Left lung (tissue), 10 donors: ENCODE measurements around the gene MYH14. TPM values are rescaled to one million over a fixed set of nuclear protein-coding genes. Genes with fewer than 3 reads are reported as not detected.

Experiments used
- ATAC-seq: fragments of 200-7000 bp; cut with Tn5 transposase; one replicate; pipeline ENCODE4 v1.9.1; 2020; ENCODE audit warnings: moderate library complexity
- DNase-seq, 4 donors: peaks; one replicate each; pipeline ENCODE4 v3.0.0-alpha.2; 2013 to 2020
- H3K27ac ChIP-seq, 2 donors: fragments of 200-600 bp; sonication (generic) in 1 of 2; one replicate each; pipeline versions ENCODE4 v1.5.0 to v1.8.0; 2020 to 2021
- H3K27me3 ChIP-seq, 2 donors: fragments of 200-600 bp; sonication (generic) in 1 of 2; one replicate each; pipeline versions ENCODE4 v1.5.0 to v1.8.0; 2020 to 2021
- H3K36me3 ChIP-seq, 2 donors: fragments of 200-600 bp; sonication (generic) in 1 of 2; one replicate each; pipeline versions ENCODE4 v1.5.0 to v1.8.0; 2020 to 2021
- H3K4me1 ChIP-seq, 2 donors: fragments of 200-600 bp; one replicate each; pipeline ENCODE4 v1.8.0; 2021
- H3K4me3 ChIP-seq, 2 donors: fragments of 200-600 bp; sonication (generic) in 1 of 2; one replicate each; pipeline versions ENCODE4 v1.5.0 to v1.8.0; 2020 to 2021; ENCODE audit warnings: mild to moderate bottlenecking in 1 of 2
- H3K9me3 ChIP-seq, 2 donors: fragments of 200-600 bp; sonication (generic) in 1 of 2; one replicate each; pipeline versions ENCODE4 v1.5.0 to v1.8.0; 2020 to 2021
- intact Hi-C, 2 donors: fragments of 100-400 bp; cut with DNase I; formaldehyde crosslinking; loops; one replicate each; pipeline versions ENCODE4 v1.11.2 to v1.14.2; 2022
- polyA plus RNA-seq, 6 donors: library from polyadenylated mRNA; unstranded; fragments of 120-200 nt; gene quantifications; one replicate each; pipeline ENCODE4 v1.2.1, GENCODE V29; 2013; ENCODE audit not compliant: insufficient read length in 6 of 6
- total RNA-seq, 2 donors: library from RNA; stranded (reverse); fragmentation: NEBNext Ultra II Directional; extraction: Animal tissue kit (Norgen Biotek cat#: 25700); gene quantifications; one replicate each; pipeline ENCODE4 v1.2.1, GENCODE V29; 2021
- TF ChIP-seq, protein P1 (sequence below), 2 donors: fragments of 200-600 bp; sonication (generic) in 1 of 2; IDR thresholded peaks; one replicate each; pipeline versions ENCODE4 v1.5.0 to v1.8.0; 2021; ENCODE audit warnings: antibody characterized with exemption in 2 of 2
- donor health status: DM: no; HTN: yes; CAD: no.
- donor health status: DM: no; HTN: no; CAD: no.

Gene MYH14
- total and polyA plus RNA-seq, 8 donors = 46.0 to 195 (median 55.6) TPM

DNA sequence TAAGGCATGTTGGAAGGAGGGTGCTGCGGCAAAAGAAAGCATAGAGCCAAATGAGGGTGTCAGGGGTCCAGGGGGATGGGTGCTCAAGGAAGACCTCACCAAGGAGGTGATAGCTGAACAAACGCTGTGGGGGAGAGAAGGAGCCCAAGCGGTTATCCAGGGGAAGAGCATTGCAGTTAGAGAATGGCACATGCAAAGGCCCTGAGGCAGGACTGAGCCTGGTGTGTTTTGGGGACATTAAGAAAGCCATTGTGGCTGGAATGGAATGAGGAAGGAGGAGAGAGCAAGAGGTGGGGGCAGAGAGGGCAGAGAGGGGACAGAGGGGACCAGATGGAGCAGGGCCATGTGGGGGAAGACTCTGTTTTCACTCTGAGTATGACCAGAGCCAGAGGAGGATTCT, 6.1 kb upstream of the MYH14 start:
- no peak for ATAC-seq
- Histone ChIP-seq H3K27me3 (peaks cover 0 to 34% of the 10 kb centered on the region in 2 donors), H3K36me3 (no peaks in the 10 kb centered on the region), H3K27ac (no peak overlapping the region), H3K4me3 (no peak overlapping the region), H3K9me3 (no peaks in the 10 kb centered on the region), H3K4me1 (no peaks in the 10 kb centered on the region)
- DNase-seq = no peak
- intact Hi-C loops = no loop called here
- TF ChIP-seq, protein P1, sequence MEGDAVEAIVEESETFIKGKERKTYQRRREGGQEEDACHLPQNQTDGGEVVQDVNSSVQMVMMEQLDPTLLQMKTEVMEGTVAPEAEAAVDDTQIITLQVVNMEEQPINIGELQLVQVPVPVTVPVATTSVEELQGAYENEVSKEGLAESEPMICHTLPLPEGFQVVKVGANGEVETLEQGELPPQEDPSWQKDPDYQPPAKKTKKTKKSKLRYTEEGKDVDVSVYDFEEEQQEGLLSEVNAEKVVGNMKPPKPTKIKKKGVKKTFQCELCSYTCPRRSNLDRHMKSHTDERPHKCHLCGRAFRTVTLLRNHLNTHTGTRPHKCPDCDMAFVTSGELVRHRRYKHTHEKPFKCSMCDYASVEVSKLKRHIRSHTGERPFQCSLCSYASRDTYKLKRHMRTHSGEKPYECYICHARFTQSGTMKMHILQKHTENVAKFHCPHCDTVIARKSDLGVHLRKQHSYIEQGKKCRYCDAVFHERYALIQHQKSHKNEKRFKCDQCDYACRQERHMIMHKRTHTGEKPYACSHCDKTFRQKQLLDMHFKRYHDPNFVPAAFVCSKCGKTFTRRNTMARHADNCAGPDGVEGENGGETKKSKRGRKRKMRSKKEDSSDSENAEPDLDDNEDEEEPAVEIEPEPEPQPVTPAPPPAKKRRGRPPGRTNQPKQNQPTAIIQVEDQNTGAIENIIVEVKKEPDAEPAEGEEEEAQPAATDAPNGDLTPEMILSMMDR (IDR thresholded peaks at IDR 0.05) = no peak

DNA sequence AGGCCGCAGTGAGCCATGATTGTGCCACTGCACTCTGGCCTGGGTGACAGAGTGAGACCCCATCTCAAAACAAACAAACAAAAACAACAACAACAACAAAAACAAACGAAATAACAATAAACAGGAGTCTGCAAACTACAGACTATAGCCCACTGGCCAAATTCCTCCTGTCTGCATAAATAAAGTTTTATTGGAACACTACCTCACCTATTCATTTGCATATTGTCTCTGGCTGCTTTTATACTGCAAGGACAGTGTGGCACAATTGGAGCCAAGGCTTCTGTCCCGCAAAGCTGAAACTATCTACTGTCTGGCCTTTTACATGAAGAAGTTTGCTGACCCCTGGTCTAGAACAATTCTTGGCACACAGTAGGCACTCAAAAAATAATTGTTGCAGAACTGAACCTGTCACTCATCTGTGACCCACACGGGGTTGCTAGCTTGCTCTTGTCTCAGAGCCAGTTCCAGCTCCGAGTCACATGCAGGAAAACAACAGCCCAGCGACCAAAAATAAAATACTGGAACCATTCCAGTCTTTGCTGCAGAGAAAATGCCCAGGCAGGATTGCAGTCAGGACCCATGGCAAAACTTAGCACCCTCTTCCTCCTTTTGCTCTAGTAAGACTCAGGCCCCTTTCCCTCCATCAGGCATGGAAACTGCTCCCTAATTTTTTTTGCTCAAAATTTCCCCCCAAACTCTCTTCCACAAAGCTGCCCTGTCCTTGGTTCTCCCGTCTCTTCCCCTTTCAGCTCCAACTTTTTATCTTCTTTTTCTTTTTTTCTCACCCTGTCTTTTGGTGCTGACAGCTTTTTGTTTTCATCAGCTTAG, 4.8 kb upstream of the MYH14 start:
- intact Hi-C loops = no loop called here
- Histone ChIP-seq H3K36me3 (no peaks in the 10 kb centered on the region), H3K9me3 (no peaks in the 10 kb centered on the region), H3K4me1 (no peaks in the 10 kb centered on the region), H3K4me3 (no peak overlapping the region), H3K27me3 (peaks cover 7 to 47% of the 10 kb centered on the region in 2 donors), H3K27ac (no peak overlapping the region)
- TF ChIP-seq, protein P1 (IDR thresholded peaks at IDR 0.05) = no peak
- ATAC-seq (no peak), DNase-seq (no peak)

DNA sequence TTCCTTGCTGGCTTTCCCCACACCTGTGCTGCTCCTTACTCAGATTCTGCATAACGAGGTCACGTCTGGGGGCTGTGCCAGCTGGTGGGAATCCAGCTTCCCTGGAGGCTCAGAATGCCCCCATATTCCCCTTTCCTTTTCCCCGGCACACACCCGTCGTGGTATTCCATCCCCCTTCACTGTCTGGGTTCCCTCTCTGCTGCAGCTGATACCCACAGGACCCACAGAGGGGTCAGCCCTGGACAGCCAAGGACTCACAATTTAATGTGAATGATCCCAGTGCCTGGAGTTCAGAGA, 4.2 kb upstream of the MYH14 start:
- no peaks in the 10 kb centered on the region for H3K4me1 ChIP-seq
- intact Hi-C loops = no loop called here
- TF ChIP-seq, protein P1 (IDR thresholded peaks at IDR 0.05) = no peak
- ATAC-seq (no peak), DNase-seq (no peak)
- no peak overlapping the region for H3K27ac ChIP-seq
- peaks cover 11 to 53% of the 10 kb centered on the region in 2 donors for H3K27me3 ChIP-seq
- H3K36me3 ChIP-seq = no peaks in the 10 kb centered on the region
- H3K4me3 ChIP-seq = no peak overlapping the region
- no peaks in the 10 kb centered on the region for H3K9me3 ChIP-seq

DNA sequence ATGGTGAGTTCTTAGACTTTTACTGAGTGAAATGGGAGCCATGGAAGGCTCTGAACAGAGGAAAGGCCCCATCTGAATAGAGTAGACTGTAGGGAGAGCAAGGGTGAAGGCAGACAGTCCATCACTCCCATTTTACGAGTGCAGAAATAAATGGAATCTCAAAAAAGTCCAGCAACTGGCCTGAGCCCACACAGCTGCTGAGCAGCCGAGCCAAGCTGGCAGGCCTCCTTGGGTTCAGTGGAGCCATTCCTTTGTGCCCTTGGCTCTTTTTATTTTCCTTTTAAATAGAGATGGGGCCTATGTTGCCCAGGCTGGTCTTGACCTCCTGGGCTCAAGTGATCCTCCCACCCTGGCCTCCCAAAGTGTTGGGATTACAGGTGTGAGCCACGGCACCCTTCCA, 1.0 kb upstream of the MYH14 start:
- H3K4me1 ChIP-seq = no peaks in the 10 kb centered on the region
- H3K27me3 ChIP-seq = peaks cover 14 to 62% of the 10 kb centered on the region in 2 donors
- intact Hi-C loops = no loop called here
- no peaks in the 10 kb centered on the region for H3K9me3 ChIP-seq
- ATAC-seq = no peak
- no peaks in the 10 kb centered on the region for H3K36me3 ChIP-seq
- H3K4me3 ChIP-seq = no peak overlapping the region
- no peak overlapping the region for H3K27ac ChIP-seq
- TF ChIP-seq, protein P1 (IDR thresholded peaks at IDR 0.05) = no peak
- no peak for DNase-seq

DNA sequence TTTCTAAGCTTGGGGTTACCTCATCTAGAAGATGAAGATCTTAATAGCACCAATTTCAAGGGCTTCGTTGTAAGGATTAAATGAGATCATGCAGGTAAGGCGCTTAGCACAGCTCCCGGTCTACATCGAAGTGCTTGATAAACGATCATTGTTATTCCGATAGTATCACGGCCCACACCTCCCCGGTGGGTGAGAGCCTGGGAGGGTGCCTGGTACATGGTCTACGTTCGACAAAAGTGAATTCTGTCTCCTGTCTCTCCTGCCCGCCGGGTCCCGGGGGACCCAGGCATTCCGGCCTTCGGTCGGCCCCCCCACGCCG, 501 bp upstream of the MYH14 start:
- TF ChIP-seq, protein P1 (IDR thresholded peaks at IDR 0.05) = no peak
- Histone ChIP-seq H3K4me1 (no peaks in the 10 kb centered on the region), H3K4me3 (peak overlapping the region; percentile 4 to 43)

More for the DNA sequence above, 501 bp upstream of the MYH14 start:
- intact Hi-C loops = no loop called here
- H3K27me3 ChIP-seq = peaks cover 14 to 64% of the 10 kb centered on the region in 2 donors
- H3K9me3 ChIP-seq = no peaks in the 10 kb centered on the region
- no peaks in the 10 kb centered on the region for H3K36me3 ChIP-seq
- ATAC-seq (no peak), DNase-seq (no peak)
- H3K27ac ChIP-seq = no peak overlapping the region
